Putamen (tissue), 1 donor: ENCODE results near the gene USP33.
"Not testable (repeated sequence)": the region's sequence is repeated elsewhere in the genome, so short reads cannot be mapped to it uniquely, and the experiment has no call there.

Source experiments
- DNase-seq: peaks from one replicate; pipeline ENCODE4 v3.0.0-alpha.2; 2016; ENCODE audit warnings: low spot score

The USP33 gene

GRCh38 chr1:77739235-77739634 is 20.4 kb downstream of the USP33 start:
- no peak for DNase-seq

- no peak for DNase-seq
Measured at GRCh38 chr1:77732090-77732489, 27.6 kb downstream of the USP33 start.

- DNase-seq = no peak
Measured at GRCh38 chr1:77725706-77726105, 33.9 kb downstream of the USP33 start.

GRCh38 chr1:77718181-77718580 is 41.5 kb downstream of the USP33 start:
- DNase-seq = no peak

- DNase-seq = no peak
Measured at GRCh38 chr1:77716065-77716464, 43.6 kb downstream of the USP33 start.

- no peak for DNase-seq
Measured at GRCh38 chr1:77709727-77710126, 49.9 kb downstream of the USP33 start.

GRCh38 chr1:77706321-77706720 is 53.3 kb downstream of the USP33 start:
- DNase-seq = no peak

GRCh38 chr1:77704736-77705135 is 54.9 kb downstream of the USP33 start:
- no peak for DNase-seq

GRCh38 chr1:77699673-77700072 is 60.0 kb downstream of the USP33 start:
- not testable (repeated sequence) for DNase-seq

GRCh38 chr1:77697441-77697840 is 62.2 kb downstream of the USP33 start:
- no peak for DNase-seq

GRCh38 chr1:77688939-77689338 is 70.7 kb downstream of the USP33 start:
- no peak for DNase-seq

- no peak for DNase-seq
Measured at GRCh38 chr1:77687519-77687906, 72.1 kb downstream of the USP33 start.

- no peak for DNase-seq
Measured at GRCh38 chr1:77686796-77687518, 72.7 kb downstream of the USP33 start.

GRCh38 chr1:77683160-77684148 is 76.2 kb downstream of the USP33 start:
- DNase-seq = peak; percentile 94

GRCh38 chr1:77682460-77683159 is 77.0 kb downstream of the USP33 start, which contains the start of gene ZZZ3:
ZZZ3 (minus strand) TSS chr1:77682658; CDS start chr1:77633354, 49,304 bp downstream.
- DNase-seq = peak; percentile 90

GRCh38 chr1:77680173-77680572 is 79.5 kb downstream of the USP33 start:
- DNase-seq = no peak

- DNase-seq = no peak
Measured at GRCh38 chr1:77678660-77679610, 80.7 kb downstream of the USP33 start.

- DNase-seq = not testable (repeated sequence)
Measured at GRCh38 chr1:77674807-77675206, 84.8 kb downstream of the USP33 start.

- DNase-seq = no peak
Measured at GRCh38 chr1:77673716-77674355, 85.8 kb downstream of the USP33 start.

GRCh38 chr1:77673030-77673429 is 86.6 kb downstream of the USP33 start:
- DNase-seq = no peak

GRCh38 chr1:77672374-77672773 is 87.3 kb downstream of the USP33 start:
- DNase-seq = no peak
